Mesendoderm (in vitro differentiated cells): Measurements from ENCODE around the gene TNPO2.
A peak's percentile ranks its signal among the peaks of the same experiment; 100 is the strongest.

Source experiments
- DNase-seq: peaks from one replicate; pipeline ENCODE4 v3.0.0; 2013
- H2AK5ac ChIP-seq: 2 replicates; pipeline ENCODE4 v1.6.1; 2013; ENCODE audit warnings: low read length, inconsistent platforms
- H2BK120ac ChIP-seq: 2 replicates; pipeline ENCODE4 v1.6.1; 2013; ENCODE audit warnings: low read depth, mild to moderate bottlenecking, low read length, moderate library complexity, mixed read lengths
- H2BK15ac ChIP-seq: replicated peaks from 2 replicates; pipeline ENCODE4 v1.6.1; 2013; ENCODE audit warnings: low read depth, mild to moderate bottlenecking, moderate library complexity
- H2BK5ac ChIP-seq: 2 replicates; pipeline ENCODE4 v1.6.1; 2013; ENCODE audit warnings: low read length, inconsistent platforms
- H3K18ac ChIP-seq: 2 replicates; pipeline ENCODE4 v1.6.1; 2013; ENCODE audit warnings: mild to moderate bottlenecking, low read length, mixed read lengths
- H3K23ac ChIP-seq: one replicate; pipeline ENCODE4 v1.6.1; 2013; ENCODE audit warnings: low read length
- H3K27ac ChIP-seq: 2 replicates; pipeline ENCODE4 v1.5.1; 2013; ENCODE audit warnings: low read depth, mild to moderate bottlenecking, inconsistent platforms, low read length, moderate library complexity
- H3K27me3 ChIP-seq: 2 replicates; pipeline ENCODE4 v1.6.1; 2013; ENCODE audit warnings: low read length, control low read depth, mild to moderate bottlenecking, inconsistent platforms; ENCODE audit not compliant: insufficient read depth, poor library complexity
- H3K36me3 ChIP-seq: 2 replicates; pipeline ENCODE4 v1.6.1; 2013; ENCODE audit warnings: low read length, inconsistent platforms; ENCODE audit not compliant: control insufficient read depth, insufficient read depth
- H3K4ac ChIP-seq: one replicate; pipeline ENCODE4 v1.6.1; 2013; ENCODE audit warnings: low read depth, mild to moderate bottlenecking, low read length, moderate library complexity
- H3K4me1 ChIP-seq: 2 replicates; pipeline ENCODE4 v1.6.1; 2013; ENCODE audit warnings: low read depth, low read length, inconsistent platforms; ENCODE audit not compliant: control insufficient read depth
- H3K4me2 ChIP-seq: 2 replicates; pipeline ENCODE4 v1.6.1; 2013; ENCODE audit warnings: low read length
- H3K4me3 ChIP-seq: 2 replicates; pipeline ENCODE4 v1.5.1; 2013; ENCODE audit warnings: mild to moderate bottlenecking, low read length
- H3K56ac ChIP-seq: one replicate; pipeline ENCODE4 v1.6.1; 2013; ENCODE audit warnings: low read length
- H3K79me1 ChIP-seq: 2 replicates; pipeline ENCODE4 v1.6.1; 2013; ENCODE audit warnings: low read length, inconsistent platforms
- H3K79me2 ChIP-seq: 2 replicates; pipeline ENCODE4 v1.6.1; 2013; ENCODE audit warnings: mild to moderate bottlenecking, low read length; ENCODE audit not compliant: control insufficient read depth, insufficient read depth
- H3K9ac ChIP-seq: 2 replicates; pipeline ENCODE4 v1.6.1; 2013; ENCODE audit warnings: low read length, inconsistent platforms
- H4K5ac ChIP-seq: one replicate; pipeline ENCODE4 v1.6.1; 2013; ENCODE audit warnings: low read length
- H4K8ac ChIP-seq: one replicate; pipeline ENCODE4 v1.6.1; 2013; ENCODE audit warnings: low read depth, mild to moderate bottlenecking, control low read depth, low read length, moderate library complexity
- WGBS: extraction: QIAGEN DNeasy Blood & Tissue Kit; methylation state at CpG from one replicate; pipeline ENCODE4 v1.1.7; 2013; ENCODE audit warnings: low lambda C conversion rate, missing lambda C conversion rate; ENCODE audit not compliant: insufficient coverage; ENCODE audit errors: extremely low coverage; 5-methylcytosine and 5-hydroxymethylcytosine counted together

TNPO2 gene

DNA sequence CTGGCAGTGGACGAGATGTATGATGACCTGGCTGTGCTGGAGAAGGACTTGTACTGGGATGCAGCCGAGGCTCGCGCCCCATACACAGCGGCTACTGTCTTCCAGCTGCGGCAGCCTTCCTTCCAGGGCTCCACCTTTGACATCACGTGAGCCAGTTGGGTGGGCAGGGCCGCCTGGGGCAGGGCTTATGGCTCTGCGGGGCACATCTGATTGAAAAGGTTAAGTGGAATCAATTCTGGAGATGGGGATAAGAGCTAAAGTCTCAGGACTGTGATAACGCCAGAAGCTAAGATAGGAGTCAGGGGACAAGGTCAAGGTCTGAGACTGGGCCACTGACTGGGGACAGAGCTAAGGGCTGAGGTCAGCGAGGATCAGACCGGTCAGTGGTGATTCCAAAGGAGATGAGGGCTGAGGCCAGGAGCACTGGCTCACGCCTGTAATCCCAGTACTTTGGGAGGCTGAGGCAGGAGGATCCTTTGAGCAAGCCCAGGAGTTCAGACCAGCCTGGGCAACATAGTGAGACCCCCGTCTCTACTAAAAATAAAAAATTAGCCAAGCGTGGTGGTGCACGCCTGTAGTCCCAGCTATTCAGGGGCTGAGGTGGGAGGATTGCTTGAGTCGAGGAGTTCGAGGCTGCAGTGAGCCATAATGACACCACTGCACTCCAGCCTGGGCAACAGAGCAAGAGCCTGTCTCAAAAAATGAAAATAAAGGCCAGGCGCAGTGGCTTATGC, 32.6 kb upstream of the TNPO2 start:
- no peak overlapping the region for H2BK15ac ChIP-seq
- no peak overlapping the region for H3K4ac ChIP-seq
- H3K27me3 ChIP-seq = no peaks in the 10 kb centered on the region
- H3K18ac ChIP-seq = no peak overlapping the region
- H3K36me3 ChIP-seq = no peaks in the 10 kb centered on the region
- no peaks in the 10 kb centered on the region for H3K79me1 ChIP-seq
- no peak overlapping the region for H3K27ac ChIP-seq
- H4K8ac ChIP-seq = no peak overlapping the region
- H2AK5ac ChIP-seq = no peak overlapping the region
- H3K9ac ChIP-seq = no peak overlapping the region
- whole genome bisulfite sequencing = no CpG with 5 or more reads among the region's 19 CpGs
- no peaks in the 10 kb centered on the region for H3K79me2 ChIP-seq
- H4K5ac ChIP-seq = no peak overlapping the region
- no peak overlapping the region for H2BK5ac ChIP-seq
- no peaks in the 10 kb centered on the region for H3K4me1 ChIP-seq
- H3K4me3 ChIP-seq = no peak overlapping the region
- no peak overlapping the region for H3K56ac ChIP-seq
- no peak overlapping the region for H2BK120ac ChIP-seq
- no peak for DNase-seq
- no peak overlapping the region for H3K23ac ChIP-seq
- H3K4me2 ChIP-seq = no peak overlapping the region

DNA sequence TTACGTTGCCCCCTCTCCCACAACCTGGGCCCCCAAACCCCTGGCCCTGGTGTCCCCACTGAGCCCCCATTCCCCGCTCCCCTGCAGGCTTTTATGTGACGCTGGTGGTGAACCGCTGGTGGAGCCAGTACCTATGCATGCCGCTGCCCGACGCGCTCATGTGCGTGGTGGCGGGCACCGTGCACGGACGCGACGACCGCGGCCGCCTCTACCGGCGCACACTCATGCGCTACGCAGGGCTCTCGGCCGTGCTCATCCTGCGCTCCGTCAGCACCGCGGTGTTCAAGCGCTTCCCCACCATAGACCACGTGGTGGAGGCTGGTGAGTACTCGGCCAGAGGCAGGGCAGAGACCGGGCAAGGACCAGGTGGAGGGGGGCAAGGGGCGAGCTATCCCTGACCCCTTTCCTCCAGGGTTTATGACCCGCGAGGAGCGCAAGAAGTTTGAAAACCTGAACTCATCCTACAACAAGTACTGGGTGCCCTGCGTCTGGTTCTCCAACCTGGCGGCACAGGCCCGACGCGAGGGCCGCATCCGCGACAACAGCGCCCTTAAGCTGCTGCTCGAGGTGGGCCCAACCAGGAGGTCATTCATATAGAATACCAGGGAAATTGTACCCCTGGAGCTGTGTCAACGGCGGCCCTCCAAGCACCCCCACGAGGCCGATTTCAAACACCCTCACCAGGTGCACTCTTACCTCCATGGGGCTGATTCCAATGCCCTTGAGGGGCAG, 30.9 kb upstream of the TNPO2 start:
- Histone ChIP-seq H3K18ac (no peak overlapping the region), H4K8ac (no peak overlapping the region), H3K79me2 (no peaks in the 10 kb centered on the region), H3K36me3 (no peaks in the 10 kb centered on the region), H4K5ac (no peak overlapping the region), H3K9ac (no peak overlapping the region), H3K79me1 (no peaks in the 10 kb centered on the region), H3K4ac (no peak overlapping the region), H3K4me1 (no peaks in the 10 kb centered on the region), H2BK15ac (no peak overlapping the region), H3K4me2 (no peak overlapping the region), H3K23ac (no peak overlapping the region), H3K56ac (no peak overlapping the region), H2BK5ac (no peak overlapping the region), H2BK120ac (no peak overlapping the region), H2AK5ac (no peak overlapping the region), H3K4me3 (no peak overlapping the region), H3K27ac (no peak overlapping the region), H3K27me3 (no peaks in the 10 kb centered on the region)
- WGBS = no CpG with 5 or more reads among the region's 50 CpGs
- no peak for DNase-seq

- H3K18ac ChIP-seq = no peak overlapping the region
- no peaks in the 10 kb centered on the region for H3K79me1 ChIP-seq
- no peak overlapping the region for H4K8ac ChIP-seq
- H3K27ac ChIP-seq = no peak overlapping the region
- peak overlapping the region; percentile 17 for H3K56ac ChIP-seq
- no peak overlapping the region for H3K4me3 ChIP-seq
- no peak overlapping the region for H2AK5ac ChIP-seq
- H3K23ac ChIP-seq = no peak overlapping the region
- H3K4me2 ChIP-seq = no peak overlapping the region
- H3K4ac ChIP-seq = no peak overlapping the region
- H2BK5ac ChIP-seq = no peak overlapping the region
- no peaks in the 10 kb centered on the region for H3K27me3 ChIP-seq
- H4K5ac ChIP-seq = no peak overlapping the region
- no peak overlapping the region for H2BK120ac ChIP-seq
- H2BK15ac ChIP-seq = no peak overlapping the region
- no CpG with 5 or more reads among the region's 23 CpGs for WGBS
- H3K4me1 ChIP-seq = no peaks in the 10 kb centered on the region
- no peak for DNase-seq
- no peaks in the 10 kb centered on the region for H3K79me2 ChIP-seq
- peaks cover 5% of the 10 kb centered on the region for H3K36me3 ChIP-seq
- H3K9ac ChIP-seq = no peak overlapping the region
Measured at GRCh38 chr19:12752056-12752781, 28.5 kb upstream of the TNPO2 start.

DNA sequence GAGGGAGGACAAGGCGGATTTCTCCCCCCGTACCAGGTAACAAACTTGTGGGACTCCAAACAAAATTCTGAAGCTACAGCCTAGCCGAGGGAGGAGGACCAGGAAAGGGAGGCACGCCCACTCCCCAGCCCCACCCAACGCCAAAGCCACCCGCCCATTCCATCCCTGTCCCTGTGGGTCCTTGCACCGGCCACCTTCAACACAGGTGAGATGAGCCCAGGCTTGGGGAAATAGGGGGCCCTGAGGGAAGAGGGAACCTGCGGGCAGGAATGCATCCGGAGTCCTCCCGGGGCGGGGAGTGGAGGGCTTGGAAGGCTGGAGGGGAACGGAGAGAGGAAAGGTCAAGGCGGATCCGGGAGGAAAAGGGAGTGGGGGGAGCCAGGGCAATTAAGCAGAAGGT, 27.9 kb upstream of the TNPO2 start, which contains the start of gene BEST2:
Gene BEST2 (plus strand): TSS at position 157 of the 400 bp plus-strand sequence. CDS start 802 bp downstream, outside the sequence.
- Histone ChIP-seq H3K18ac (no peak within 1 kb of the TSS), H2AK5ac (no peak within 1 kb of the TSS), H3K79me1 (no peaks in the 10 kb centered on the region), H3K9ac (peak within 1 kb of the TSS; percentile 13), H3K27ac (no peak within 1 kb of the TSS), H3K4me1 (no peaks in the 10 kb centered on the region), H3K79me2 (no peaks in the 10 kb centered on the region), H3K4me3 (no peak within 1 kb of the TSS), H4K8ac (no peak within 1 kb of the TSS), H2BK120ac (no peak within 1 kb of the TSS), H3K4me2 (peak within 1 kb of the TSS; percentile 2), H4K5ac (no peak within 1 kb of the TSS), H3K36me3 (peaks cover 5% of the 10 kb centered on the region), H3K23ac (peak within 1 kb of the TSS; percentile 90), H3K56ac (peak within 1 kb of the TSS; percentile 37), H2BK5ac (no peak within 1 kb of the TSS), H3K27me3 (no peaks in the 10 kb centered on the region), H2BK15ac (no peak within 1 kb of the TSS), H3K4ac (no peak within 1 kb of the TSS)
- no peak for DNase-seq
- WGBS = no CpG with 5 or more reads among the region's 14 CpGs

DNA sequence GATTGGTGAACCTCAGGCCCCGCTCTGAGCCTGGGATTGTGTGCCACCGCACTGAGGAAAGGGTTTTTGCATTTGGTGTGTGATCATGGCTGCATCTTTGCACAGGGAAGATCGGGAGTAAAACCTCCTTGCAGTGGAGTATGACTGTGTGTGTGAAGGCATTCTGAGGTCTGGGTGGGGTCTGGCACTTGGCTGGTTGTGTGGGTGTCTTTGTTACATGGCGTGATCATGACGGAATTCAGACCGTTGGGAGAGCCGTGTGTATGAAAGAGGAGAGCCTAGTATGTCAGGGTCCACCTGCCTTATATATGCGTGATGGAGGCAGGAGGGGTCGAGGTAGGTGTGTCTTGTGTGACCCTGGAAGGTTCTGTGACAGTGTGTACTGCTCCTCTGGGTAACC, 27.1 kb upstream of the TNPO2 start:
- H3K9ac ChIP-seq = no peak overlapping the region
- no peak for DNase-seq
- H3K4ac ChIP-seq = no peak overlapping the region
- no peaks in the 10 kb centered on the region for H3K79me2 ChIP-seq
- no CpG with 5 or more reads among the region's 9 CpGs for WGBS
- H2BK15ac ChIP-seq = no peak overlapping the region
- H4K8ac ChIP-seq = no peak overlapping the region
- no peak overlapping the region for H3K18ac ChIP-seq
- H2BK120ac ChIP-seq = no peak overlapping the region
- no peak overlapping the region for H3K27ac ChIP-seq
- no peaks in the 10 kb centered on the region for H3K4me1 ChIP-seq
- peak overlapping the region; percentile 24 for H3K23ac ChIP-seq
- H3K79me1 ChIP-seq = no peaks in the 10 kb centered on the region
- H3K56ac ChIP-seq = no peak overlapping the region
- no peak overlapping the region for H3K4me3 ChIP-seq
- no peak overlapping the region for H2BK5ac ChIP-seq
- peaks cover 5% of the 10 kb centered on the region for H3K36me3 ChIP-seq
- H4K5ac ChIP-seq = no peak overlapping the region
- no peak overlapping the region for H3K4me2 ChIP-seq
- no peaks in the 10 kb centered on the region for H3K27me3 ChIP-seq
- no peak overlapping the region for H2AK5ac ChIP-seq
